GM20000 (cell line): ENCODE data around the gene PATL1.
"Not testable (repeated sequence)": the region's sequence is repeated elsewhere in the genome, so short reads cannot be mapped to it uniquely, and the experiment has no call there.

Experiments
- DNase-seq: peaks from one replicate; pipeline ENCODE4 v3.0.0; 2012; ENCODE audit warnings: low spot score
- CTCF ChIP-seq: IDR thresholded peaks from 2 replicates; pipeline ENCODE4 v1.5.1; 2012; ENCODE audit warnings: mild to moderate bottlenecking, control low read depth; ENCODE audit errors: extremely low read depth, missing control alignments

Gene PATL1

GRCh38 chr11:59654893-59655292 is 13.9 kb downstream of the PATL1 start:
- no peak for TF ChIP-seq CTCF
- no peak for DNase-seq

- DNase-seq = no peak
- no peak for TF ChIP-seq CTCF
Measured at GRCh38 chr11:59647245-59647980, 21.4 kb downstream of the PATL1 start.

GRCh38 chr11:59644528-59644927 is 24.3 kb downstream of the PATL1 start:
- TF ChIP-seq CTCF = no peak
- DNase-seq = no peak

GRCh38 chr11:59643390-59643789 is 25.4 kb downstream of the PATL1 start:
- no peak for DNase-seq
- TF ChIP-seq CTCF = no peak

GRCh38 chr11:59641156-59641555 is 27.7 kb downstream of the PATL1 start:
- TF ChIP-seq CTCF = no peak
- DNase-seq = no peak

GRCh38 chr11:59630493-59630892 is 38.3 kb downstream of the PATL1 start:
- no peak for TF ChIP-seq CTCF
- DNase-seq = no peak

- TF ChIP-seq CTCF = no peak
- no peak for DNase-seq
Measured at GRCh38 chr11:59629996-59630395, 38.8 kb downstream of the PATL1 start.

GRCh38 chr11:59626969-59627368 is 41.9 kb downstream of the PATL1 start:
- not testable (repeated sequence) for DNase-seq
